Glomerular visceral epithelial cell (primary cell): ENCODE results near the gene ZNF335.
"Not testable (repeated sequence)": the region's sequence is repeated elsewhere in the genome, so short reads cannot be mapped to it uniquely, and the experiment has no call there.

ENCODE experiments used
- DNase-seq: peaks from one replicate; pipeline ENCODE4 v3.0.0-alpha.2; 2016; ENCODE audit errors: extremely low spot score

Gene ZNF335

DNA sequence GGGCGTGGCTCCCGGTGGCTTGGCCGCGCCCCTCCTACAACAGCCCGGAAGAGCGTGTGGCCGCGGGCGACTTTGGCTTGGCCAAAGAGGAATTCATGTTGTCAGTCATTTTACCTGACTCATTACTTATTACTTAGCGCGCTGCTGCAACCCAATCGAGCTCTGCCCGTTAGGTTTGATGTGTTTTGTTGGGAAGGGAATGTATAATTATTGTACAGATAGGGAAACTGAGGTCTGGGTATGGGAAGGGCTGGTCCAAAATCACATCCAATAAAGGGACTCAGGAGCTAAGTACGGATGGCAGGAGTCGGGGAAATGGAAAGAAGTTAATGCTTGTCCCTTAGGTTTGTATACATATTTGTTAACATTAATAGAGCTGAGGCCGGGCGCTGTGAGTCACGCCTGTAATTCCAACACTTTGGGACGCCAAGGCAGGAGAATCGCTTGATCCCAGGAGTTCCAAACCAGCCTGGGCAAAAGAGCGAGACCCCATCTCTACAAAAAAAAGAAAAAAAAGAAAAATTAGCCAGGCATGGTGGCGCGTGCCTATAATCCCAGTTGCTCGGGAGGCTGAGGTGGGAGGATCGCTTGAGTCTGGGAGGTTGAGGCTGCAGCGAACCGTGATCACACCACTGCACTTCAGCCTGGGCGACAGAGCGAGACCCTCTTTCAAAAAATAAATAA, 639 bp upstream of the ZNF335 start:
- DNase-seq = peak; percentile 99

GRCh38 chr20:45971425-45971674, 653 bp downstream of the ZNF335 start:
- DNase-seq = no peak

- peak; percentile 25 for DNase-seq
Observed at GRCh38 chr20:45970646-45971424, 1.2 kb downstream of the ZNF335 start.

DNA sequence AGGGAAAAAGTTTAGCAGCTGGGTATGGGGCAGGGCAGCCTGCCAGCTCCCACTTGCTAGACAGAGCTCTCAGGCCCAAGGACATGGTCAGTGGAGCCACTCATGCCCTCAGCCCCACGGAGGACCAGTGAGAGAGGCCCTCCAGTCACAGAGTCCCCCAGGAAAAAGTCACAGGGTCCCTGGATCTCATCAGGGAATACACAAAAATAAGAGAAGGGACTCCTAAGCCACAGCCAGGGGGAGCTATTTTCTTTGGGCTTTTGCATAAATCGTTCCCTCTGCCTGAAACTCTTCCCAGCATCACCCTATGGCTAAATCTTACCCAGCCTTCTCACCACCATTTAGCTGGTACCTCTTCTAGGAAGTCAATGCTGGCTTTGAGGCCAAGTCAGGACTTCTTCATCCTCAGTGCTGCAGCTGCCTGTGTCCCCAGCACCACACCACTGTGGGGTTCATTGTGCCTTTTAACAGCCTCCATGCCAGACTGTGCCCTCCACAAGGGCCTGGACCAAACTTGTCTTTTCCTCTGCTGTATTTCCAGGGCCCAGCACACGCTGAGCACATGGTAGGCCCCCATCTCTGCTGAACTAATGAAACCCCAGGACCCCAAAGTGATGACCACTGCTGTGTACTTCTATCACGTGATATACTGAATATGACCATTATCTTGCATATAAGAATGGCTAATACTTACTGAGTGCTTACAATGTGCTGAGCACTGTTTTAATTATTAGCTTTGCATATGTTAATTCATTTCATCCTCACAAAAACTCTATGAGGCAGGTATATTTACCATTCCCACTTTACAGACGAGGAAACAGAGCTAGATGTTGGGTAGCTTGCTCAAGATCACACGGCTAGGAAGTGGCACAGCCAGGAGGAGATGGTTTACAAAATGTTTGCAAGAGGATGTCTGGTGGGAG, 2.0 kb downstream of the ZNF335 start:
- peak; percentile 72 for DNase-seq

DNA sequence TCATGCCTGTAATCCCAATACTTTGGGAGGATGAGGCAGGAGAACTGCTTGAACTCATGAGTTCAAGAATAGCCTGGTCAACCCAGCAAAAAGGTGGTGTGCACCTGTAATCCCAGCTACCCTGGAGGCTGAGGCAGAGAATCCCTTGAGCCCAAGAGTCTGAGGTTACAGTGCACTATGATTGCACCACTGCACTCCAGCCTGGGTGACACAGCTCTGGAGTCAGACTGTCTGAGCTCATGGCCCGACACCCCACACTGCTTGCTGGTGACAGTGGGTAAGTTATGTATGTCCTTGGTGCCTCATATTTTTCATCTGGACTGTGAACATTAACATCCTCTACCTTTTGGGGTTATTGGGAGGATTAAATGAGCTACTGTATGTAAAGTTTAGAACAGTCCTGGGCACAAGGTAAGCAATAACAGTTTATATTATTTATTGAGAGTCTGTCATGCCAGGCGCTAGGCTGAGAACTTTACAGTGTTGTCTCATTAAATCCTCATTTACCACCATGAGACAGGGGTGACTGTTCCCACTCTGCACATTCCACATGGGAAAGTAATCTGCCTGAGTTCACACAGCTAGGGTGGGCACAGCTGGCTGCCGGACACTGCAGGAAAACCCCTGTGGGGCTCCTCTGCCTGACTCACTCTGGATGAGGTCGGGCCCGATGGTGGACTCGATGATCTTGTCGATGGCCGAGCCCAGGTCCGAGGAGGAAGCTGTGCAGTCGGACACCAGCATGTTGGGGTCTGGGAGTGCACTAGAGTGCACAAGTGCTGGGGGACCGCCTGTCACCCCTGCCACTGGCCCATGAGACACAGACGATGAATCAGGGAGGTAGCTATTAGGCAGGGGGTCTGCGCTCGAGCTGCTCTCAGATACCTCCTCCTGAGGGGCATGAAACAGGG, 2.9 kb downstream of the ZNF335 start:
- peak; percentile 88 for DNase-seq

DNA sequence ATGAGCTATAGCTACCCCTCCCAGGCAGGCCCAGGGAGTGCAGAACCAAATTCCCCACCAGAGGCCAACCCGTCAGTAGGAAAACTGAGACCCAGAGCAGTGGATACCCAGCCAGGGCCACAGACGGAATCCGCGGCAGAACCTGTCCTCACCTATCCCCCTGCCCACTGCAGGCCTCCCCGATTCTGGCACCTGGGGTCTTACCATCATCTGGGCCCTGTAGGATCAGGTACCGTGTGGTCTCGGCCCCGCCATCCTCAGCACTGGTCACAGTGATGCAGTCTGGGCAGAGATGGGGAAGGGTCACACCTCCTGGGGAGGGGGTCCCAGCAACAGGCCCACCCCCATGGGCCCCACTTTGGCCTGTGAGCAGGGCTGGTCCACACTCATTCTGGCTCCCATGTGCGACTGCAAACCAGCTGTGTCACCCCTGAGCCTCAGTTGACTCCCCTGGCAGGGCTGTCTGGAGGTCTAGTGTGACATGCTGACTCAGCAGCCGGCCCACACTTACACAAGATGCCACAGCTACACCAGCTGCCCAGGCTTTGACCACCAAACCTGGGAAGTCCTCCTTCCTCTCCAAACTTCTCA, 3.8 kb downstream of the ZNF335 start:
- DNase-seq = peak; percentile 29

DNA sequence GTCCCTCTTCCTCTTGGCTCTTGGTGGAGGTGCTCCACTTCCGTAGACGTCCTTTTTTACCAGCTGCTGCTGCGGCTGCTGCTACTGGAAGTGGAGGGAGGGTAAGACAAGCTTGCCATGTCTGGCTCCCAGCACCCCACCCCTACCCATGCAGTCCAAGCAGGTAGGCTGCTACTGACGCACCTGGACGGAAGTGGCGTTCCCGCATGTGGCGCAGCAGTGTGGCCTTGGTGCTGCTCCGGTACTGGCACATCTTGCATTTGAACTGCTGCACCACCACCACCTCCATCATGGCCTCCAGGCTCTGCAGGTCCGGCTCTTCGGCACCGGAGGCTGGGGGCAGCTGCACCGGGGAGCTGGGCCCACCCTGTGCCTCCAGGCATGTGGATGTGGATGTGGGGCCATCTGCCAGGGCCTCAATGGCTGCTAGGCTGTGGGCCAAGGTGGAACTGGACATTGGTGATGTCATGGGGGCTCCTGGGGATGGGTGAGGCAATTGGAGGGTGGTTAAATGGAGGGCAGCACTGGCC, 4.4 kb downstream of the ZNF335 start:
- DNase-seq = no peak

DNA sequence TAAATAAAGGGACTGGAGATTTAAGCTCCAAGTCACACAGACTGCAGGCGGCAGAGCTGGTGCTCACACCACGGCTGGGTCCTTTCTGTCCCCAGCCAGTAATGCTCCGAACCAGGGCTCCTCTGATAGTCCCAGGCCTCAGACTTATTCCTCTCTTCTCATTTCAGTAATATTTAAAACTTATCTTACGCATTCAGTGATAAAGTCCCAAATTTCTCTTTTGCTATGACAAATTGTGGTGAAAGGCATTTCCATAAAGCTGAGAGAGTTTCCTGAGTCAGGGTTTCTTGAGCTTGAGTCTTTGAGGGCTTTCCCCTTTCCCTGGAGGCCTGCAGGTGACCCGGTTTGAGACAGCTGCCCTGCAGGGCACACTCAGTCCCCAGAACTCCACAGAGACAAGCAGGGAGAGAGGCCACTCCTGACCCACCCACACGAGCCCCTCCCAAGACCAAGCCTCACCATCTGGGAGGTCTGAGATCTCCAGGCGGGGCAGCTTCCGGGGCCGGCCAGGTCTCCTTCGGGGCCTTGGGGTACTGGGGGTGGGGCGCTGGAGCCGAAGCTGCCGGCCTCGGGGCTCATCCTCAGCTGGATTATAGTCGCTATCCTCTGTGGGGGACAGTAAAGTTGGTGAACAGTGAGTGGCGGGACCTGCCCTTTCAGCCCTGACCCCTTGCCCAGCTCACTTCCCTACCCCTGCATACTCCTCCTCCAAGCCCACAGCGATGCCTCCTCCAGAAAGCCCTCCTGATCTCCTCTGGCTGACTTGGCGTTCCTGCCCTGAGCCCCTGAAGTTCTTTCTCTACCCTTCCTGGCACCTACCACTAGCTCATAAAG, 6.6 kb downstream of the ZNF335 start:
- no peak for DNase-seq

- no peak for DNase-seq
Observed at GRCh38 chr20:45964006-45964400, 8.0 kb downstream of the ZNF335 start.

DNA sequence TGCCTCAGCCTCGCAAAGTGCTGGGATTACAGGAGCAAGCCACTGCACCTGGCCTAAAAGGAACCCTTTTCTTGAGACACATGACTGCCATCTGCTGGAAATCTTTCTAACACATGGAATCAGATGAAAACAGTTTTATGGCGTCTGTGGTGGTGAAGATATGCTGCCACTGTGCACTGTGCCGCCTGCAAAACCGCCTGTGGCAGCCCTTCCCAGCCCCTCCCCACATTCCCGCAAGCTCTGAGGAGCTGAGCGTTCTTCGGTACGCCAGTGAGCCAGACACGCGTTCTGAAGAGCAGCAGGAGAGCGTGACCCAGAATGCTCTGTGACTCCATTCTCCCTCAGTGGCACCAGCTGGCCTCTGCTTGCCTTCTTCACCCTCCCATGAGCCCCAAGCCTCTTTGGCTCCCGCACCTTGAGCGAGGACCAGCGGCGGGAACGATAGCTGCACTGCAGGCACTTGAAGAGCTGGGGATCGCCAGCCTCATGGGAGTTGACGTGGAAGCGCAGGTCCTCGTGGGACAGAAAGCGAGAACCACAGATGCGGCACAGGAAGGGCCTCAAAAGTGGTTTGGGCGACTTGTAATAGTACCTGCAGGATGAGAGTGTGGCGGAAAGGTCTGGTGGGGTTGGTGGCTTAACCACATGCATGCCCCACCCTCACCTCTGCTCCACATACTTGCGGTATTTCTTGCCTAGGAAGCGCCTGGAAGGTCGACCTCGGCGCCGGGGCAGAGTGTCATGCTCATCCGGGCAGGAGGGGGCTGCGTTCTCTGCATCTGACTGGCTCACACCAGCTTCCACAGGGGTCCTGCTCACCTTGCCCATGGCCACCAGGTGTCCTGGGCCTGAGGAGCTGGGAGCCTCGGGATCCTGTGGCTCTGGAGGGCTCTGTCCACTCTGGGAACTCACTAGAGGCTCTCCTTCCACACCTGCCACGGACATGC, 8.7 kb downstream of the ZNF335 start:
- DNase-seq = peak; percentile 37

DNA sequence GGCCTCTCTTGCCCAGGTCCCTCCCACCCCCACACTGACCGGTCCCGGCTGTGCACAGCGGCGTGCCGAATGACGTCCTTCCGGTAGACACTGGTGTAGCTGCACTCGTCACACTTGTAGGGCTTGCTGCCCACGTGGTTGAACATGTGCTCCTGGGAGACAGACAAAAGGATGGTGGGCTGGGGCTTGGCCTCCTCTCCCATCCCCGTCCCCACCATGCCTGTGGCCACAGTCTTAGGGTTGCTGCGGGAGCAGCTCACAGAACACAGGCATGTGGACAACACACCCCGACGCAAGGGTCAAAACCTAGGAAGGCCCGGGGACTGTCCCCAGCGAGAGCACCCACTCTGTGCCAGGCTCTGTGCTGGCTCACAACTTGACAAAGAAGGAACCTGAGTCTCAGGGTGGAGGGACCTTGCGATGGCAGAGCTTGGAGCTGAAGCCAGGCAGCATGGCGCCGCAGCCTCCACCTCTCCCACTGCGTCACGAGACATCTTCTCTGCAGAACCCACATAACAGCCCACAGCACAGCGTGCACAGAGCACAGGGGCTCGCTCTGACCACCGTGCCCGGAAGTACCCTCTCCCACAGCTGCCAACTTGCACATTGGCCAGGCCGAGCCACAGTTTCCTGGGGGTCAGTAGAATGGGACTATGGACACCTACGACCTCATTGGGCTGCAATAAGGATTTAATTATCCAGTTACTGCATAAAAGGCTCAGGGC, 9.8 kb downstream of the ZNF335 start:
- no peak for DNase-seq

GRCh38 chr20:45959956-45960630, 11.9 kb downstream of the ZNF335 start:
- DNase-seq = no peak

GRCh38 chr20:45959126-45959525, 12.9 kb downstream of the ZNF335 start:
- no peak for DNase-seq

- no peak for DNase-seq
Observed at GRCh38 chr20:45958593-45958992, 13.4 kb downstream of the ZNF335 start.

GRCh38 chr20:45957021-45957941, 14.7 kb downstream of the ZNF335 start:
- no peak for DNase-seq

- DNase-seq = not testable (repeated sequence)
Observed at GRCh38 chr20:45956326-45956725, 15.7 kb downstream of the ZNF335 start.
